Measurements from ENCODE around the gene NAIF1.

DNA sequence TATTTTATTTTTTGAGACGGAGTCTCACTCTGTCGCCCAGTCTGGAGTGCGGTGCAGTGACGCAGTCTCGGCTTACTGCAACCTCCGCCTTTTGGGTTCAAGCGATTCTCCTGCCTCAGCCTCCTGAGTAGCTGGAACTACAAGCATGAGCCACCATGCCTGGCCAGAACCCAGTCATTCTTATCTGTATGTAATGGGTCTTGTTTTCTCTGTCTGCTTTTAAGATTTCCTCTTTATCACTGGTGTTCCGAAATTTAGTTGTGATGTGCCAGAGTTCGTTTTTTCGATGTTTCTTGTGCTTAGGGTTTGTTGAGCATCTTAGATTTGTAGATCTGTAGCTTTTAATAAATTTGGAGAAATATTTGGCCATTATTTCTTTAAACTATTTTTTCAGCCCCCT is 20.1 kb upstream of the NAIF1 start:
- TF ChIP-seq, protein P1, sequence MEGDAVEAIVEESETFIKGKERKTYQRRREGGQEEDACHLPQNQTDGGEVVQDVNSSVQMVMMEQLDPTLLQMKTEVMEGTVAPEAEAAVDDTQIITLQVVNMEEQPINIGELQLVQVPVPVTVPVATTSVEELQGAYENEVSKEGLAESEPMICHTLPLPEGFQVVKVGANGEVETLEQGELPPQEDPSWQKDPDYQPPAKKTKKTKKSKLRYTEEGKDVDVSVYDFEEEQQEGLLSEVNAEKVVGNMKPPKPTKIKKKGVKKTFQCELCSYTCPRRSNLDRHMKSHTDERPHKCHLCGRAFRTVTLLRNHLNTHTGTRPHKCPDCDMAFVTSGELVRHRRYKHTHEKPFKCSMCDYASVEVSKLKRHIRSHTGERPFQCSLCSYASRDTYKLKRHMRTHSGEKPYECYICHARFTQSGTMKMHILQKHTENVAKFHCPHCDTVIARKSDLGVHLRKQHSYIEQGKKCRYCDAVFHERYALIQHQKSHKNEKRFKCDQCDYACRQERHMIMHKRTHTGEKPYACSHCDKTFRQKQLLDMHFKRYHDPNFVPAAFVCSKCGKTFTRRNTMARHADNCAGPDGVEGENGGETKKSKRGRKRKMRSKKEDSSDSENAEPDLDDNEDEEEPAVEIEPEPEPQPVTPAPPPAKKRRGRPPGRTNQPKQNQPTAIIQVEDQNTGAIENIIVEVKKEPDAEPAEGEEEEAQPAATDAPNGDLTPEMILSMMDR (IDR thresholded peaks at IDR 0.05), result no peak
- TF ChIP-seq POLR2A (IDR thresholded peaks at IDR 0.05), result no peak
